Gastrocnemius medialis (tissue), 4 donors: Measurements from ENCODE around the gene ART4.

Experiments
- CTCF ChIP-seq, 5 experiments: fragments of 450-650 bp in 3 of 5; fragments of 200-600 bp in 2 of 5; sonication (generic) in 2 of 5; IDR thresholded peaks in 4 of 5; conservative IDR thresholded peaks in 1 of 5; 1 replicate in 4 of 5; 2 replicates in 1 of 5; pipeline ENCODE4 v1.5.1; 2016 to 2019; ENCODE audit warnings: antibody characterized with exemption in 5 of 5, mild to moderate bottlenecking in 3 of 5, moderate library complexity in 3 of 5
- POLR2A ChIP-seq, 2 donors: fragments of 450-650 bp; IDR thresholded peaks; one replicate each; pipeline ENCODE4 v1.6.1; 2017; ENCODE audit warnings: antibody characterized with exemption in 2 of 2, mild to moderate bottlenecking in 2 of 2, moderate library complexity in 2 of 2

GRCh38 chr12:14860490-14860889 is 17.2 kb upstream of the ART4 start:
- TF ChIP-seq CTCF (IDR thresholded peaks at IDR 0.05 in 4 of 5, conservative IDR thresholded peaks at IDR 0.05 in 1 of 5) (no peak), POLR2A (IDR thresholded peaks at IDR 0.05) (no peak)
